ENCODE results near the gene GAB1.

- no peak for TF ChIP-seq EP300 (IDR thresholded peaks at IDR 0.05)
- TF ChIP-seq, protein P1, sequence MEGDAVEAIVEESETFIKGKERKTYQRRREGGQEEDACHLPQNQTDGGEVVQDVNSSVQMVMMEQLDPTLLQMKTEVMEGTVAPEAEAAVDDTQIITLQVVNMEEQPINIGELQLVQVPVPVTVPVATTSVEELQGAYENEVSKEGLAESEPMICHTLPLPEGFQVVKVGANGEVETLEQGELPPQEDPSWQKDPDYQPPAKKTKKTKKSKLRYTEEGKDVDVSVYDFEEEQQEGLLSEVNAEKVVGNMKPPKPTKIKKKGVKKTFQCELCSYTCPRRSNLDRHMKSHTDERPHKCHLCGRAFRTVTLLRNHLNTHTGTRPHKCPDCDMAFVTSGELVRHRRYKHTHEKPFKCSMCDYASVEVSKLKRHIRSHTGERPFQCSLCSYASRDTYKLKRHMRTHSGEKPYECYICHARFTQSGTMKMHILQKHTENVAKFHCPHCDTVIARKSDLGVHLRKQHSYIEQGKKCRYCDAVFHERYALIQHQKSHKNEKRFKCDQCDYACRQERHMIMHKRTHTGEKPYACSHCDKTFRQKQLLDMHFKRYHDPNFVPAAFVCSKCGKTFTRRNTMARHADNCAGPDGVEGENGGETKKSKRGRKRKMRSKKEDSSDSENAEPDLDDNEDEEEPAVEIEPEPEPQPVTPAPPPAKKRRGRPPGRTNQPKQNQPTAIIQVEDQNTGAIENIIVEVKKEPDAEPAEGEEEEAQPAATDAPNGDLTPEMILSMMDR (IDR thresholded peaks at IDR 0.05), result no peak
Measured at GRCh38 chr4:143362349-143363046, 25.8 kb downstream of the GAB1 start.
